SK-N-SH (cell line): Measurements from ENCODE around the gene FAM43A. TPM values are rescaled to one million over a fixed set of nuclear protein-coding genes. Genes with fewer than 3 reads are reported as not detected.

ENCODE experiments used
- CTCF ChIA-PET: fragments of 300-600, 350-600 bp; formaldehyde crosslinking; extraction: SDS; loops from one replicate; lab custom pipeline; 2021; lab: Yijun Ruan, JAX
- POLR2A ChIA-PET: fragments of 350-600 bp; sonication (Branson Sonifier 250); formaldehyde crosslinking; extraction: SDS; loops from one replicate; lab custom pipeline; 2020; ENCODE audit warnings: antibody characterized with exemption, inconsistent platforms; lab: Yijun Ruan, JAX
- DNase-seq: peaks from one replicate; pipeline ENCODE4 v3.0.0; 2012
- H2AFZ ChIP-seq: fragments of 200-600 bp; sonication (generic); 2 replicates; pipeline ENCODE4 v1.8.1; 2016; ENCODE audit warnings: antibody characterized with exemption, mild to moderate bottlenecking, low read depth
- H3F3A ChIP-seq: fragments of 200-600 bp; sonication (generic); replicated peaks from 2 replicates; pipeline ENCODE3; 2016; ENCODE audit warnings: antibody characterized with exemption, mild to moderate bottlenecking; ENCODE audit not compliant: insufficient read depth
- H3K27ac ChIP-seq, 2 experiments: fragments of 200-500 bp in 1 of 2; fragments of 200-600 bp in 1 of 2; sonication (Bioruptor generic) in 1 of 2; sonication (generic), shearing (Covaris generic) in 1 of 2; 2 replicates each; pipeline versions ENCODE4 v1.5.1 to v1.6.1; 2014 to 2016; ENCODE audit warnings: low read depth in 2 of 2, inconsistent platforms in 1 of 2, low read length in 1 of 2, mild to moderate bottlenecking in 1 of 2, mixed read lengths in 1 of 2
- H3K27me3 ChIP-seq: fragments of 200-600 bp; sonication (generic), shearing (Covaris generic); 2 replicates; pipeline ENCODE4 v1.6.1; 2016; ENCODE audit warnings: mixed run types; ENCODE audit not compliant: insufficient read depth
- H3K36me3 ChIP-seq, 2 experiments: fragments of 200-500 bp in 1 of 2; fragments of 200-600 bp in 1 of 2; sonication (Bioruptor generic) in 1 of 2; sonication (generic) in 1 of 2; replicated peaks in 1 of 2; 2 replicates each; pipeline versions ENCODE3 to v1.5.1; 2014 to 2016; ENCODE audit warnings: low read length in 1 of 2, mild to moderate bottlenecking in 1 of 2; ENCODE audit not compliant: insufficient read depth in 2 of 2, control insufficient read depth in 1 of 2
- H3K4me1 ChIP-seq, 2 experiments: fragments of 200-500 bp in 1 of 2; fragments of 200-600 bp in 1 of 2; sonication (Bioruptor generic) in 1 of 2; sonication (generic), shearing (Covaris generic) in 1 of 2; 2 replicates each; pipeline versions ENCODE4 v1.5.1 to v1.6.1; 2014 to 2016; ENCODE audit warnings: low read depth in 1 of 2, low read length in 1 of 2, mixed run types in 1 of 2; ENCODE audit not compliant: insufficient read depth in 2 of 2, control insufficient read depth in 1 of 2
- H3K4me2 ChIP-seq: fragments of 200-600 bp; sonication (generic), shearing (Covaris generic); 2 replicates; pipeline ENCODE4 v1.6.1; 2017; ENCODE audit warnings: mixed run types
- H3K4me3 ChIP-seq, 2 experiments: fragments of 200-500 bp in 1 of 2; fragments of 200-600 bp in 1 of 2; sonication (Bioruptor generic) in 1 of 2; sonication (generic), shearing (Covaris generic) in 1 of 2; 2 replicates each; pipeline versions ENCODE4 v1.5.1 to v1.8.1; 2014 to 2016; ENCODE audit warnings: low read depth in 2 of 2, inconsistent platforms in 1 of 2, low read length in 1 of 2, mild to moderate bottlenecking in 1 of 2, mixed read lengths in 1 of 2, moderate library complexity in 1 of 2
- H3K79me2 ChIP-seq: fragments of 200-600 bp; sonication (generic); 2 replicates; pipeline ENCODE4 v1.8.1; 2017; ENCODE audit warnings: mild to moderate bottlenecking; ENCODE audit not compliant: insufficient read depth
- H3K9ac ChIP-seq: fragments of 200-600 bp; sonication (generic); 2 replicates; pipeline ENCODE4 v1.6.1; 2017; ENCODE audit warnings: mixed run types
- H3K9me2 ChIP-seq: fragments of 200-600 bp; sonication (generic); 2 replicates; pipeline ENCODE4 v1.6.1; 2017; ENCODE audit warnings: mixed run types
- H3K9me3 ChIP-seq: fragments of 200-600 bp; sonication (generic); 2 replicates; pipeline ENCODE4 v1.6.1; 2017; ENCODE audit warnings: mixed run types, mild to moderate bottlenecking, moderate library complexity
- H4K20me1 ChIP-seq: fragments of 200-600 bp; sonication (generic); 2 replicates; pipeline ENCODE4 v1.6.1; 2017; ENCODE audit warnings: mild to moderate bottlenecking, mixed run types; ENCODE audit not compliant: insufficient read depth
- CHD2 ChIP-seq: fragments of 150-350 bp; IDR thresholded peaks from 2 replicates; pipeline ENCODE4 v1.6.1; 2018; ENCODE audit warnings: low read length; ENCODE audit not compliant: partially characterized antibody
- EP300 ChIP-seq, 2 experiments: IDR thresholded peaks; 2 replicates each; pipeline versions ENCODE4 v1.4.0 to v1.6.1; 2012; ENCODE audit warnings: borderline replicate concordance in 1 of 2, low read depth in 1 of 2, low read length in 1 of 2
- EZH2phosphoT487 ChIP-seq: fragments of 200-600 bp; sonication (generic); IDR thresholded peaks from 2 replicates; pipeline ENCODE4 v1.6.1; 2017; ENCODE audit warnings: low read depth, mixed run types, mild to moderate bottlenecking, antibody characterized with exemption, moderate library complexity, borderline replicate concordance
- FOSL2 ChIP-seq: IDR thresholded peaks from 2 replicates; pipeline ENCODE4 v1.4.0; 2012; ENCODE audit warnings: low read depth, mild to moderate bottlenecking, moderate library complexity, borderline replicate concordance
- FOXJ3 ChIP-seq: sonication (generic); formaldehyde crosslinking; IDR thresholded peaks from 2 replicates; pipeline ENCODE4 v1.5.1; 2020; ENCODE audit warnings: mild to moderate bottlenecking, missing genetic modification reagents
- IRF3 ChIP-seq: fragments of 150-350 bp; IDR thresholded peaks from 2 replicates; pipeline ENCODE4 v1.6.1; 2016; ENCODE audit warnings: mild to moderate bottlenecking, low read depth, low read length
- PBX3 ChIP-seq: IDR thresholded peaks from 2 replicates; pipeline ENCODE4; 2012
- RFX5 ChIP-seq: IDR thresholded peaks from 2 replicates; pipeline ENCODE4 v1.6.1; 2012; ENCODE audit warnings: mild to moderate bottlenecking, improper control_type of control experiment, low read length
- USF1 ChIP-seq: IDR thresholded peaks from 2 replicates; pipeline ENCODE4 v1.4.0; 2012; ENCODE audit warnings: low read depth, borderline replicate concordance
- ZBTB33 ChIP-seq: IDR thresholded peaks from 2 replicates; pipeline ENCODE4 v1.4.0; 2012; ENCODE audit warnings: low read depth, borderline replicate concordance
- WGBS: methylation state at CpG from one replicate; pipeline ENCODE4 v1.1.6; 2017; ENCODE audit warnings: low lambda C conversion rate; 5-methylcytosine and 5-hydroxymethylcytosine counted together
- polyA plus RNA-seq, 3 experiments: library from polyadenylated mRNA; depleted of rRNA; stranded (reverse); fragments of >200 nt; gene quantifications; 2 replicates each; pipeline ENCODE4 v1.2.3, GENCODE V29; 2012

Gene FAM43A
- polyA plus RNA-seq, 1 of the 3 experiments (the other 2 are of a cell fraction): 2.4 TPM

GRCh38 chr3:194727435-194728128, 41.9 kb downstream of the FAM43A start:
- H3K4me2 ChIP-seq: no peak overlapping the region
- 61% methylated on average over 8 of the region's 11 CpGs for WGBS
- no peaks in the 10 kb centered on the region for H3K36me3 ChIP-seq
- TF ChIP-seq FOXJ3 (CRISPR knock-in tag) (no peak), EP300 (IDR thresholded peaks at IDR 0.05; ENCODE audit: borderline replicate concordance in 1 of 2, low read depth in 1 of 2, low read length in 1 of 2) (no peak), PBX3 (no peak), CHD2 (no peak), ZBTB33 (no peak), USF1 (no peak), EZH2phosphoT487 (no peak), FOSL2 (no peak), IRF3 (no peak), RFX5 (no peak)
- ChIA-PET CTCF (interaction anchor here (1.4 kb wide), 1 partner anchor 9 kb away, joined by 4 read pairs; no protein-coding TSS in a partner anchor), POLR2A (no interaction called here)
- no peak overlapping the region for H3K9ac ChIP-seq
- no peak overlapping the region for H3K27ac ChIP-seq
- H3K9me2 ChIP-seq: no peaks in the 10 kb centered on the region
- H3K79me2 ChIP-seq: no peaks in the 10 kb centered on the region
- H3K27me3 ChIP-seq: peaks cover 15% of the 10 kb centered on the region; the same call in 1 of the 2 replicates
- DNase-seq: no peak
- H3F3A ChIP-seq: no peaks in the 10 kb centered on the region
- no peak overlapping the region for H3K4me3 ChIP-seq
- H4K20me1 ChIP-seq: no peaks in the 10 kb centered on the region
- H2AFZ ChIP-seq: no peak overlapping the region
- H3K4me1 ChIP-seq: peaks cover 0 to 10% of the 10 kb centered on the region in 2 experiments; a peak in 1 of 4 replicates
- no peaks in the 10 kb centered on the region for H3K9me3 ChIP-seq
